ENCODE measurements around the gene GRWD1.

DNA sequence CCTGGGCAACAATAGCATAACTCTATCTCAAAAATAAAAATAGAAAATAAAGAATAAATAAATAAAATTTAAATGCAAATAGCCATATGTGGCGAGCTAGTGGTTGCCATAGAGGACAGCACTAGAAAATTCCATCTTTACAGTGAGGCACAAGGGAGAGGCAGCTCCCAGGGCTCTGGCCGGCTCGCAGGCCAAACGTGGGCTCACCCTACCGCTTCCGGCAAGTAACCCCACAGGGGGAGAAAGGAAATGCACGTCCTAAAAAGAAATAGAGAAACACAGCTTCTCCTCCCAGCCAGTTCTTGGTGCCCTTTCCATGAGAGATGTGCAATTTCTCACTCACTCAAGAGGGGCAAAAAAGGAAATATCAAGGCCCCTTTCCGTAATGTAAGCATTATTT lies 12.4 kb upstream of the GRWD1 start:
- TF ChIP-seq, protein P1, sequence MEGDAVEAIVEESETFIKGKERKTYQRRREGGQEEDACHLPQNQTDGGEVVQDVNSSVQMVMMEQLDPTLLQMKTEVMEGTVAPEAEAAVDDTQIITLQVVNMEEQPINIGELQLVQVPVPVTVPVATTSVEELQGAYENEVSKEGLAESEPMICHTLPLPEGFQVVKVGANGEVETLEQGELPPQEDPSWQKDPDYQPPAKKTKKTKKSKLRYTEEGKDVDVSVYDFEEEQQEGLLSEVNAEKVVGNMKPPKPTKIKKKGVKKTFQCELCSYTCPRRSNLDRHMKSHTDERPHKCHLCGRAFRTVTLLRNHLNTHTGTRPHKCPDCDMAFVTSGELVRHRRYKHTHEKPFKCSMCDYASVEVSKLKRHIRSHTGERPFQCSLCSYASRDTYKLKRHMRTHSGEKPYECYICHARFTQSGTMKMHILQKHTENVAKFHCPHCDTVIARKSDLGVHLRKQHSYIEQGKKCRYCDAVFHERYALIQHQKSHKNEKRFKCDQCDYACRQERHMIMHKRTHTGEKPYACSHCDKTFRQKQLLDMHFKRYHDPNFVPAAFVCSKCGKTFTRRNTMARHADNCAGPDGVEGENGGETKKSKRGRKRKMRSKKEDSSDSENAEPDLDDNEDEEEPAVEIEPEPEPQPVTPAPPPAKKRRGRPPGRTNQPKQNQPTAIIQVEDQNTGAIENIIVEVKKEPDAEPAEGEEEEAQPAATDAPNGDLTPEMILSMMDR (IDR thresholded peaks at IDR 0.05) = no peak
- no peak for TF ChIP-seq POLR2AphosphoS5 (IDR thresholded peaks at IDR 0.05)
